Activated CD8-positive, alpha-beta T cell treated with anti-CD3 and anti-CD28 coated beads, Interleukin-2, amount 10 ng/mL, durations not matched to agents 7 days and 5 days (primary cell): ENCODE results near the gene C4A. TPM values are rescaled to one million over a fixed set of nuclear protein-coding genes. Genes with fewer than 3 reads are reported as not detected.
"Not testable (repeated sequence)": the region's sequence is repeated elsewhere in the genome, so short reads cannot be mapped to it uniquely, and the experiment has no call there.

Source experiments
- ATAC-seq: fragments of 150-1000 bp; cut with Tn5 transposase; one replicate; pipeline ENCODE4 v1.10.0; 2021; ENCODE audit warnings: moderate library complexity
- CTCF ChIA-PET: fragments of 350-600 bp; sonication (Branson Sonifier 250); formaldehyde crosslinking; loops from one replicate; lab custom pipeline; 2021; ENCODE audit warnings: antibody characterized with exemption; lab: Charles Lee
- POLR2A ChIA-PET: fragments of 350-600 bp; sonication (Branson Sonifier 250); formaldehyde crosslinking; loops from one replicate; lab custom pipeline; 2021; ENCODE audit warnings: antibody characterized with exemption; lab: Charles Lee
- DNase-seq: peaks from one replicate; pipeline ENCODE4 v3.0.0-alpha.2; 2020
- H3K27ac Mint-ChIP-seq: one replicate; pipeline ENCODE4 v1.8.0; 2021; ENCODE audit warnings: mild to moderate bottlenecking, mixed read lengths
- H3K27me3 Mint-ChIP-seq: one replicate; pipeline ENCODE4 v1.8.0; 2021; ENCODE audit warnings: low read depth, mixed read lengths
- H3K36me3 Mint-ChIP-seq: one replicate; pipeline ENCODE4 v1.8.0; 2021; ENCODE audit warnings: low read depth, mixed read lengths
- H3K4me1 Mint-ChIP-seq: one replicate; pipeline ENCODE4 v1.8.0; 2021; ENCODE audit warnings: low read depth, mixed read lengths
- H3K4me3 Mint-ChIP-seq: one replicate; pipeline ENCODE4 v1.8.0; 2021; ENCODE audit warnings: mild to moderate bottlenecking, mixed read lengths
- H3K9me3 Mint-ChIP-seq: one replicate; pipeline ENCODE4 v1.8.0; 2022; ENCODE audit warnings: mixed read lengths; ENCODE audit not compliant: insufficient read depth
- total RNA-seq, 2 experiments: library from RNA; stranded (reverse); gene quantifications; one replicate each; pipeline ENCODE4 v1.2.3, GENCODE V29; 2021

The C4A gene
- total RNA-seq, 2 experiments from 2014 or later, result 3.6 to 5.1 TPM

DNA sequence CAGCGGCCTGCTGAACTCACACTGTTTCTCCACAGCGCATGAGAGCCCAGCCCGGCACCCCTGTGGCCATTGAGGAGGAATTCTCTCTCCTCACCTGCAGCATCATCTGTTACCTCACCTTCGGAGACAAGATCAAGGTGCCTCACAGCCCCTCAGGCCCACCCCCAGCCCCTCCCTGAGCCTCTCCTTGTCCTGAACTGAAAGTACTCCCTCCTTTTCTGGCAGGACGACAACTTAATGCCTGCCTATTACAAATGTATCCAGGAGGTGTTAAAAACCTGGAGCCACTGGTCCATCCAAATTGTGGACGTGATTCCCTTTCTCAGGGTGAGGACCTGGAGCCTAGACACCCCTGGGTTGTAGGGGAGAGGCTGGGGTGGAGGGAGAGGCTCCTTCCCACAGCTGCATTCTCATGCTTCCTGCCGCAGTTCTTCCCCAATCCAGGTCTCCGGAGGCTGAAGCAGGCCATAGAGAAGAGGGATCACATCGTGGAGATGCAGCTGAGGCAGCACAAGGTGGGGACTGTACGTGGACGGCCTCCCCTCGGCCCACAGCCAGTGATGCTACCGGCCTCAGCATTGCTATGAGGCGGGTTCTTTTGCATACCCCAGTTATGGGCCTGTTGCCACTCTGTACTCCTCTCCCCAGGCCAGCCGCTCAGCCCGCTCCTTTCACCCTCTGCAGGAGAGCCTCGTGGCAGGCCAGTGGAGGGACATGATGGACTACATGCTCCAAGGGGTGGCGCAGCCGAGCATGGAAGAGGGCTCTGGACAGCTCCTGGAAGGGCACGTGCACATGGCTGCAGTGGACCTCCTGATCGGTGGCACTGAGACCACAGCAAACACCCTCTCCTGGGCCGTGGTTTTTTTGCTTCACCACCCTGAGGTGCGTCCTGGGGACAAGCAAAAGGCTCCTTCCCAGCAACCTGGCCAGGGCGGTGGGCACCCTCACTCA is 57.7 kb downstream of the C4A start:
- POLR2A ChIA-PET, H3K9me3 Mint-ChIP-seq, H3K27me3 Mint-ChIP-seq, DNase-seq, CTCF ChIA-PET, H3K36me3 Mint-ChIP-seq, H3K4me1 Mint-ChIP-seq, H3K27ac Mint-ChIP-seq, H3K4me3 Mint-ChIP-seq, ATAC-seq: not testable (repeated sequence)

GRCh38 chr6:32040299-32041049 is 58.6 kb downstream of the C4A start:
- CTCF ChIA-PET, POLR2A ChIA-PET, H3K4me1 Mint-ChIP-seq, H3K27ac Mint-ChIP-seq, H3K36me3 Mint-ChIP-seq, H3K4me3 Mint-ChIP-seq, DNase-seq, H3K27me3 Mint-ChIP-seq, ATAC-seq, H3K9me3 Mint-ChIP-seq: not testable (repeated sequence)

GRCh38 chr6:32041050-32041321 is 59.1 kb downstream of the C4A start:
- H3K36me3 Mint-ChIP-seq, H3K27ac Mint-ChIP-seq, POLR2A ChIA-PET, H3K9me3 Mint-ChIP-seq, CTCF ChIA-PET, H3K27me3 Mint-ChIP-seq, H3K4me3 Mint-ChIP-seq, DNase-seq, H3K4me1 Mint-ChIP-seq, ATAC-seq: not testable (repeated sequence)

- DNase-seq, H3K27me3 Mint-ChIP-seq, H3K4me1 Mint-ChIP-seq, CTCF ChIA-PET, ATAC-seq, H3K9me3 Mint-ChIP-seq, H3K36me3 Mint-ChIP-seq, H3K27ac Mint-ChIP-seq, H3K4me3 Mint-ChIP-seq, POLR2A ChIA-PET: not testable (repeated sequence)
Observed at GRCh38 chr6:32041385-32041784, 59.5 kb downstream of the C4A start.

DNA sequence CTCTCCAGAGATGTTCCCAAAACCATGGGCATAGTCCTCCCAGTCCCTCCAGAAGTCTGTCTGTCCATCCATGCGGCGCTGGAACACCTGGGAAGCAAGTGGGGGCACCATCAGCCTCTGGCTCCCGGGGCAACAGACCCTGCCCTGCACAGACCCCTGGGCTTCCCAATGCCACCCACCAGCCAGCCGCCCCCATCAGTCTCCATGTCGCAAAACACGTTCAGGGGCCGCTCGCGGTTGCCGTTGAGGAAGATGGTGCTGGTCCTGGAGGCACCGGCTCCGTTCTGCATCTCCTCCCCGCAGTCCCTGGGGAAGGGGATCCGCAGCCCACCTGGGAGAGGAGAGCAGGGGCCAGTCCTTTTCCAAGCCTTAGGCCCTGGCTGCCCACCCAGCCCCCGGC is 60.4 kb downstream of the C4A start:
- H3K36me3 Mint-ChIP-seq, DNase-seq, H3K4me1 Mint-ChIP-seq, H3K4me3 Mint-ChIP-seq, H3K9me3 Mint-ChIP-seq, H3K27me3 Mint-ChIP-seq, H3K27ac Mint-ChIP-seq, ATAC-seq, CTCF ChIA-PET, POLR2A ChIA-PET: not testable (repeated sequence)

DNA sequence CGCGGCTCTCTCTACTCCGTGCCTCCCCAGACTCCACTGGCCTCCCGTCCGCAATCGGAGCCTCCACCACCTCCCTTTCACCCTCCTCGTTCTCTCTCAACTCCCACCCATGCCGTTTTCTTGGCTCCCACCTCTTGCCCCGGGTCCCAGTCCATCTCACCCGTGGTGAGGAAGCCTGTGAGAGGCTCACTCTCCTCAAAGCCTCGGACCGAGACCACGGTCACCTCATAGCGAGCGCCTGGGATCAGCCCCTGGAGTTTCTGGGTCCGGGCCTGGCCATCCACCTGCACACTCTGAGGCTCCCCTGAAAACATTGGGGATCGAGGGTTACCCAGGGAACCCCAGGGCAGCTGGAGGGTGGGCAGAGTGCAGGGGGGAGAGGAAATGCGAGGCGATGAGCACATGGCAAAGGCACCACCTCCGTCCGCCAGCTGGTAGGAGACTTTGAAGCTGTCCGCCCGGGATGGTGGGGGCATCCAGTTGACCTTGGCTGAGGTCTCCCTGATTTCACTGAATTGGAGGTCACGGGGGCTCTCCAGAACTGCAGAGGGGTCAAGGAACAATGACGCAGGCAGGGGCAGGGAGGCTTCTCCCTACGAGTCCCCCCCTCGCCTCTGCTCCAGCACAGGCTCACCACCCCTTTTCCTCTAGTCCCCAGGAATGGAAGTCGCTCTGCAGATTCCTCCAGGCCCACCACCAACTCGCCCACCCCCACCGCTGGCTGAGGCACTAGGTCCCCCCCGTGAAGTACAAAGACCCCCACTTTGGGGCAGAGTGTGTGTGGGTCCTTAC is 61.9 kb downstream of the C4A start:
- H3K4me3 Mint-ChIP-seq, POLR2A ChIA-PET, H3K4me1 Mint-ChIP-seq, H3K36me3 Mint-ChIP-seq, H3K9me3 Mint-ChIP-seq, ATAC-seq, H3K27ac Mint-ChIP-seq, H3K27me3 Mint-ChIP-seq, CTCF ChIA-PET, DNase-seq: not testable (repeated sequence)

- CTCF ChIA-PET, DNase-seq, H3K9me3 Mint-ChIP-seq, H3K36me3 Mint-ChIP-seq, H3K4me3 Mint-ChIP-seq, H3K27ac Mint-ChIP-seq, POLR2A ChIA-PET, ATAC-seq, H3K4me1 Mint-ChIP-seq, H3K27me3 Mint-ChIP-seq: not testable (repeated sequence)
Observed at GRCh38 chr6:32044916-32045315, 63.1 kb downstream of the C4A start.

DNA sequence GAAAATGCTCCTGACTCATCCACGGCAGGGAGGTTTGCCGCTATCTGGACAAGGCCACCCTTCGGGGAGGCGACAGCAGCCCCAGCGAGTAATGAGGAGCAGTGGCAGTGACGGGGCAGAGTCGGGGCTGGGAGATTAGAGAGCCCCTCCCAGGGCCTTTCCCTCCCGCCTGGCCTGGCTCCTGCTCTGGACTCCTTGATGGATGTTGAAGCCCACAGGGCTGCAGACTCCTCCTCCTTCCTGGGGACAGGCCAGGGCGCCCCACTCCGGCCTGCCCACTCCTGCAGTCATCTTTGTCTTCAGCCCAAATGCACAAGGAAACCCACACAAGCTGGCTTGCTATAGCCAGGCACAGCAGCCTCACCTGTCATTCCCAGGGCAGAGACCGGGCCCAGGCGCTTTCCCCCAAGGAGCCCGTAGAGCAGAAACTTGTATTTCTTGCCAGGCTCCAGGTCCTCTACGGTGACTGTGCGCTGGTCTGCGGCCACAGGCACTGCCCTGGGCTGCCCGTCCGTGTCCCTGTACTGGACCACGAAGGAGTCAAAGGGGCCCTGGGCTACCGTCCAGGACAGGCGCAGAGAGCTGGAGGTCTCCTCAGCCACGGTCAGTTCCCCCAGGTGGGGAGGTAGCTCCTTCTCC is 64.1 kb downstream of the C4A start:
- ChIA-PET CTCF (no interaction called here), POLR2A (no interaction called here)
- DNase-seq (no peak), ATAC-seq (no peak)
- Mint-ChIP-seq H3K4me1 (peaks cover 2% of the 10 kb centered on the region), H3K36me3 (no peaks in the 10 kb centered on the region), H3K9me3 (no peaks in the 10 kb centered on the region), H3K4me3 (no peak overlapping the region), H3K27me3 (no peaks in the 10 kb centered on the region), H3K27ac (no peak overlapping the region)

DNA sequence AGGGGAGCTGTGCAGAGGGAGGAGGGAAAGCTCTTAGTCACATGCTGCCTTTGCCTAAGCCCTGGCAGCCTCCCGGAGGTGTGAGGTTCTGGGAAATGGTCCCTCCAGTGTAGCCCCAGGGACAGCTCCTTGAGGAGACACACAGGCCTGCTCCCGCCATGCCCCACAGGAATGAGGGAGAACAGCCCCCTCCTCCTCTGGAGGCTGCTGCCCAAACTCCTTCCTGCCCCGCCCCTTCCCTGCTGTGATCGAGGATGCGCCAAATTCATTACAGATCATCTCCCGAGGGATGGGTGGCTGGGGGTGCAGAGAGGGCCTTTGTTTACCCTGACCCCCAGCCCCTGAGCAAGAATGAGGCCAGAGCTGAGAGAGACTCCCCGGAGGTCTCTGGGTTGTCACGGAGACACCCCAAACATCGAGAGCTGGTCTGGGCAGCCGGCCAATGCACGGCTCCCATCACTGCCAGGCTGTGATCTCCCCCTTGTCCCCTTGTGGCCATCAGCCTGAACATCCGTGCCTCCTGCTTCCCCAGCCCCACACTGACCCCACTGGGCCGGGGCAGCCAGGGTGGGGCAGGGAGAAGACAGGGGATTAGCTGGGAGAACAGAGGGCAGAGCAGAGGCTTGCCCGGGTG is 64.7 kb downstream of the C4A start:
- no peak for ATAC-seq
- CTCF ChIA-PET, result interaction anchor here (1.7 kb wide), 1 partner anchor 17 kb away, joined by 6 read pairs; no protein-coding TSS in a partner anchor
- no peaks in the 10 kb centered on the region for H3K27me3 Mint-ChIP-seq
- POLR2A ChIA-PET, result no interaction called here
- peaks cover 2% of the 10 kb centered on the region for H3K4me1 Mint-ChIP-seq
- no peak overlapping the region for H3K4me3 Mint-ChIP-seq
- no peaks in the 10 kb centered on the region for H3K9me3 Mint-ChIP-seq
- DNase-seq, result no peak
- no peak overlapping the region for H3K27ac Mint-ChIP-seq
- H3K36me3 Mint-ChIP-seq, result no peaks in the 10 kb centered on the region

GRCh38 chr6:32047084-32047478 is 65.2 kb downstream of the C4A start:
- H3K36me3 Mint-ChIP-seq, result no peaks in the 10 kb centered on the region
- ATAC-seq, result no peak
- H3K27ac Mint-ChIP-seq, result no peak overlapping the region
- CTCF ChIA-PET, result interaction anchor here (1.7 kb wide), 1 partner anchor 16 kb away, joined by 6 read pairs; no protein-coding TSS in a partner anchor
- DNase-seq, result no peak
- no peak overlapping the region for H3K4me3 Mint-ChIP-seq
- POLR2A ChIA-PET, result no interaction called here
- peaks cover 2% of the 10 kb centered on the region for H3K4me1 Mint-ChIP-seq
- H3K9me3 Mint-ChIP-seq, result no peaks in the 10 kb centered on the region
- no peaks in the 10 kb centered on the region for H3K27me3 Mint-ChIP-seq

- Mint-ChIP-seq H3K27ac (no peak overlapping the region), H3K36me3 (no peaks in the 10 kb centered on the region), H3K27me3 (no peaks in the 10 kb centered on the region), H3K9me3 (no peaks in the 10 kb centered on the region), H3K4me1 (peaks cover 2% of the 10 kb centered on the region), H3K4me3 (no peak overlapping the region)
- CTCF ChIA-PET, result interaction anchor here (1.0 to 1.7 kb wide), 2 partner anchors 16 to 34 kb away, joined by 3 to 6 read pairs; no protein-coding TSS in a partner anchor
- DNase-seq (no peak), ATAC-seq (no peak)
- POLR2A ChIA-PET, result no interaction called here
Observed at GRCh38 chr6:32047539-32047854, 65.6 kb downstream of the C4A start.
